Ovary (tissue), 9 donors: ENCODE data around the gene FBXO8. TPM values are rescaled to one million over a fixed set of nuclear protein-coding genes. Genes with fewer than 3 reads are reported as not detected.

ENCODE experiments used
- DNase-seq, 5 donors: peaks; one replicate each; pipeline ENCODE4 v3.0.0-alpha.2; 2019 to 2020
- H3K27ac ChIP-seq, 2 donors: fragments of 200-600 bp; one replicate each; pipeline versions ENCODE4 v1.5.1 to v1.8.0; 2019 to 2022
- H3K27me3 ChIP-seq: fragments of 200-600 bp; one replicate; pipeline ENCODE4 v1.8.0; 2022
- H3K36me3 ChIP-seq: fragments of 200-600 bp; sonication (generic); one replicate; pipeline ENCODE4 v1.5.1; 2019
- H3K4me1 ChIP-seq: one replicate; pipeline ENCODE4 v1.8.1; 2013; ENCODE audit warnings: mild to moderate bottlenecking, moderate library complexity; ENCODE audit not compliant: insufficient read depth
- H3K4me3 ChIP-seq: fragments of 200-600 bp; sonication (generic); one replicate; pipeline ENCODE4 v1.5.1; 2017
- H3K9me3 ChIP-seq, 2 donors: fragments of 200-600 bp in 1 of 2; sonication (generic) in 1 of 2; one replicate each; pipeline versions ENCODE4 v1.5.1 to v1.8.1; 2013 to 2019; ENCODE audit warnings: mild to moderate bottlenecking in 1 of 2, moderate library complexity in 1 of 2
- CTCF ChIP-seq, 3 donors: fragments of 450-650 bp in 2 of 3; fragments of 200-600 bp in 1 of 3; IDR thresholded peaks; one replicate each; pipeline versions ENCODE4 v1.5.1 to v1.8.0; 2016 to 2022; ENCODE audit warnings: antibody characterized with exemption in 3 of 3, mild to moderate bottlenecking in 1 of 3
- EP300 ChIP-seq: sonication (generic); formaldehyde crosslinking; IDR thresholded peaks from one replicate; pipeline ENCODE4 v1.6.1; 2017; ENCODE audit warnings: antibody characterized with exemption
- POLR2A ChIP-seq: fragments of 450-650 bp; IDR thresholded peaks from one replicate; pipeline ENCODE4 v1.6.1; 2017; ENCODE audit warnings: antibody characterized with exemption, mild to moderate bottlenecking, moderate library complexity
- WGBS, 3 donors: extraction: QIAGEN DNeasy Blood & Tissue Kit in 1 of 3; methylation state at CpG; one replicate each; pipeline versions ENCODE4 v1.1.5 to v1.1.7; 2013 to 2017; 5-methylcytosine and 5-hydroxymethylcytosine counted together
- intact Hi-C, 4 donors: fragments of 100-400 bp; cut with DNase I; formaldehyde crosslinking; loops; one replicate each; pipeline versions ENCODE4 v1.11.0 to v1.15.1; 2022 to 2023
- polyA plus RNA-seq, 2 donors: library from polyadenylated mRNA; stranded (reverse); fragments of 200-250 nt in 1 of 2; fragments of 350-450 nt in 1 of 2; fragmentation: Illumina TruSeq in 1 of 2; extraction: RNeasy Lipid Tissue Mini Kit (QIAGEN cat#74804) in 1 of 2; gene quantifications; one replicate each; pipeline ENCODE4 v1.2.3, GENCODE V29; 2013 to 2014
- total RNA-seq, 7 donors: library from RNA; depleted of rRNA in 2 of 7; stranded (reverse); fragments of >200 nt in 2 of 7; fragmentation: NEBNext Ultra II Directional in 3 of 7; extraction: Animal tissue kit (Norgen Biotek cat#: 25700) in 3 of 7; gene quantifications; one replicate each; pipeline versions ENCODE4 v1.1.0 to v1.2.4, GENCODE V29; 2016 to 2023
- donor health status: DM: no; HTN: no; CAD: no; lungs with moderate emphysema.
- donor health status: DM: no; HTN: no; CAD: no.
- donor health status: Bipolar disorder and iron deficiency.
- donor health status: DM: yes; HTN: yes; CAD: no.
- donor health status: DM: no; HTN: no; CAD: no.
- donor health status: DM: yes; HTN: yes; CAD: no.

FBXO8 gene
- total and polyA plus RNA-seq, 9 donors: 19.0 to 41.1 (median 28.9) TPM

DNA sequence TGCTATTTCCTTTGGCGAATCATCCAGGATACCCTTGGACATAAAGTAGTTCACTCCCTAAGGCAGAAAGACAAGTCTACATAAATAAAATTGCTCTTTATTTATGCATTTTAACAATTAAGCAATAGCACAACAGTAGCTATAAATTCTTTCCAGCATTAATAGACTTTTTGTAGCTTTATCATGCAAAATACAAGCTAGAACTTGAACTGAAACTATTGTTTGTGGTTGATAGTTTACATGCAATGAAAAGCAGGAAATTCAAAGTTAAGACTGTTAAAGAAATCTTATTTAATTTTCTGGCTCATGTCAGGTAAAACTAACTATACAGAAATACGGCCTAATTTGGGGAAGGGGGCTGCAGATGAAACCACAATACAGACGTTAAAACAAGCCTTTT, 42.3 kb downstream of the FBXO8 start:
- no peak for TF ChIP-seq CTCF (IDR thresholded peaks at IDR 0.05)
- TF ChIP-seq EP300: no peak
- no peak for TF ChIP-seq POLR2A

GRCh38 chr4:174236359-174236758, 47.1 kb downstream of the FBXO8 start:
- TF ChIP-seq CTCF (IDR thresholded peaks at IDR 0.05) (no peak), POLR2A (no peak), EP300 (no peak)
- intact Hi-C loops: no loop called here
- Histone ChIP-seq H3K36me3 (no peaks in the 10 kb centered on the region), H3K27ac (no peak overlapping the region), H3K4me1 (no peaks in the 10 kb centered on the region), H3K4me3 (no peak overlapping the region), H3K27me3 (no peaks in the 10 kb centered on the region), H3K9me3 (no peaks in the 10 kb centered on the region)
- 83 to 97% (median 95%) methylated on average over 3 of the region's 3 CpGs for WGBS, 3 donors
- no peak for DNase-seq

More for the DNA sequence above, 42.3 kb downstream of the FBXO8 start:
- DNase-seq: no peak
- WGBS, 3 donors: 59 to 73% (median 72%) methylated on average over 3 of the region's 3 CpGs
- Histone ChIP-seq H3K27ac (no peak overlapping the region), H3K36me3 (no peaks in the 10 kb centered on the region), H3K27me3 (no peaks in the 10 kb centered on the region), H3K4me3 (no peak overlapping the region), H3K4me1 (no peaks in the 10 kb centered on the region), H3K9me3 (no peaks in the 10 kb centered on the region)
- intact Hi-C loops: no loop called here

DNA sequence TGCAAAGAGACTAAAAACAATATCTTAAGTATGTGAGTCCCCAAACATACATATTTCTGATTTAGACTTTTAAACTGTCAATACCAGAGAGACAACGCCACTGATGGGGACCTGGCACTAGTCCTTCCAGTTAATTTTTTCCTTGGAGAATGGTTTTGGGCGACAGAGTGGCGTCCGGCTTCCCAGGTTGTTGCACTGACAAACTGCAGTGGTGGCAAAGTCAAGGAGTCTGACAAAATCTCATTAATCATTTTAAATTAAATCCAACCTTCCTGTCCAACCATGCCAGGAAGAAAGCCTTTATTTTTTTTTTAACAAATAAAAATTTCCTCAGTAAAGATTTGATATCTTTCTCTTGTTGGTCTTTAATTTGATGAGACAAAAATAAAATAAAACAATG, 52.8 kb downstream of the FBXO8 start:
- DNase-seq: no peak
- Histone ChIP-seq H3K36me3 (no peaks in the 10 kb centered on the region), H3K27ac (no peak overlapping the region), H3K27me3 (no peaks in the 10 kb centered on the region), H3K4me1 (no peaks in the 10 kb centered on the region), H3K9me3 (no peaks in the 10 kb centered on the region), H3K4me3 (no peak overlapping the region)
- WGBS, 3 donors: 89 to 94% (median 94%) methylated on average over 4 of the region's 4 CpGs
- TF ChIP-seq EP300: no peak
- TF ChIP-seq CTCF (IDR thresholded peaks at IDR 0.05): no peak
- TF ChIP-seq POLR2A: no peak
- intact Hi-C loops: no loop called here

DNA sequence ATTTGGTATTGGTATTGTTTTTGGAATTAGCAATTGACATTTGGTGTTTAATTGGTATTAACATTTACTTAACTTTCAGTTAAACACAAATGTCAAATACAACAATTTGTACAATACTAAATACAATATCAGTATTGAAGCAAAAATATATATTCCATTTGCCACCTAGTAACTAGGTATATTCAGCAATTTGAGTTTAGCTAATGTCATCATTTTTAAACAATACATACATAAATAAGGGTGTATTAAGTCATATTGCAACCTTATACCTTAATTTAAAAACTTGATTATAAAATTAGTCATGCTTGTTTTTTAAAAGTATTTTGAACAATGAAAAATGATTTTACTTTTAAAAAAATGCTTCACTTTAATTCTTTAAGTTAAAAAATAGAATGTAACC, 53.3 kb downstream of the FBXO8 start:
- no peaks in the 10 kb centered on the region for H3K36me3 ChIP-seq
- no peak overlapping the region for H3K4me3 ChIP-seq
- H3K27me3 ChIP-seq: no peaks in the 10 kb centered on the region
- H3K9me3 ChIP-seq: no peaks in the 10 kb centered on the region
- DNase-seq: no peak
- TF ChIP-seq CTCF (IDR thresholded peaks at IDR 0.05) (no peak), EP300 (no peak), POLR2A (no peak)
- intact Hi-C loops: no loop called here
- no peaks in the 10 kb centered on the region for H3K4me1 ChIP-seq
- H3K27ac ChIP-seq: no peak overlapping the region

DNA sequence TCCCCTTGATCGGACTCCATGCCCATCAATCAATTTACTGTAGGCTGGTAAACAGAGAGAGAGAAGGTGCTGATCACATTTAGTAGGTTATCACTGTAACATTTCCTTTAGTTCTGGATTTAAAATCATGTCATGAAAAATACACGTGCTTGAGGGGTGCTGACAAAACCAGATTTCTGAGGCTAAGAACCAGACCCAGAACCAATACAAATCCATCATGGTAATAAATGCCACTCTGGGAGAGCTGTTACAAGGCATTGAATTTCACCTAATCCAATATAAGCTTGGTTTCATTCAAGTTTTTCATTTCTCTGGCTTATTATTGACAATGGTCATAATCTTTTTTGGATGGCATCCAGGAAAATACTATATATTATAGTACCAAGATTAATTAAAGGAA, 54.5 kb downstream of the FBXO8 start:
- intact Hi-C loops: no loop called here
- Histone ChIP-seq H3K27ac (no peak overlapping the region), H3K27me3 (no peaks in the 10 kb centered on the region), H3K36me3 (no peaks in the 10 kb centered on the region), H3K4me1 (no peaks in the 10 kb centered on the region), H3K9me3 (no peaks in the 10 kb centered on the region), H3K4me3 (no peak overlapping the region)
- no peak for TF ChIP-seq CTCF (IDR thresholded peaks at IDR 0.05)
- DNase-seq: no peak
- 50 to 64% (median 59%) methylated on average over 2 of the region's 2 CpGs for WGBS, 3 donors
